Measurements from ENCODE around the gene C4B. TPM values are rescaled to one million over a fixed set of nuclear protein-coding genes. Genes with fewer than 3 reads are reported as not detected.

The C4B gene
- total and polyA plus RNA-seq, 9 of the 15 experiments (the other 6 are each of a cell fraction or from before 2014, with no cell fraction given) = 0.32 to 8.8 (median 5.4) TPM

DNA sequence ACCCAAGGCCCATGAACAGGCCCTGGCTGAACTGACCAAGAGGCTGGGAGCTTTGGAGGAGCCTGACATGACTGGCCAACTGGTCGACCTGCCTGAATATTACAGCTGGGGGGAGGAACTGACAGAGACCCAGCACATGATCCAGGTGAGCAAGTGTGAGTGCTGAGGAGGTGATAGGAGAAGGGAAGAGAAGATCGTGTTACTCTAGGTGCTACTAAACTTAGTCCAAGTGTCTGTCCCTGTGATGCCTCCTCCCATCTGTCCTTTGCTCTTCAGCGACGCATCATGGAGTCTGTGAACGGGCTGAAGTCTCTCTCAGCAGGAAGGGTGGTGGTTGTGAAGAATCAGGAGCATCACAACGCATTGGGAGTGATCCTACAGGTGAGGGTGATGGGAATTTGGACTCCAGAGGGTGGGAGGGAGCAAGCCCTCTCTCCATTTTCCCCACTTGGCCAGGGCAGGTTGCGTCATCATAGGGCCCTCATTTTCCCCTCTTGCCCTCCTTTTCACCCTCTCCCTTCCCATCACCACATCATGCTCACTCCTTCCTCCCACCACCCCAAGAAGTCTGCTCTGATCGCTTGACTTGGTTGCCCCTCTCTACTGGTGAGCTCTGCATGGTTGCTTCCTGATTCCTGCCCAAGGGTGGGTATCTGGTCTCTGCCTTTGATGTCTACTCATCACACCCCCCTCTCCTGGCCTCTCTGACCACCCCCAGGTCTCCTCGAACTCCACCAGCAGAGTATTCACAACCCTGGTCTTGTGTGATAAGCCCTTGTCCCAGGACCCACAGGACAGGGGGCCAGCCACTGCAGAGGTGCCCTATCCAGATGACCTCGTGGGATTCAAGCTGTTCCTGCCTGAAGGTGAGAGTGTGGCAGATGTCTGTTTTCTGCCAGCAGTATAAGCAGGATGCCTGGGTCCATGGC, 47.3 kb upstream of the C4B start:
- ChIA-PET POLR2A (interaction anchor here (0.6 to 5.8 kb wide), 4 partner anchors 9 to 216 kb away, joined by 3 to 74 read pairs (median 6); partner anchors contain the start of genes NELFE and SKIC2), CTCF (ENCODE audit: low intra/inter-chr PET ratio) (no interaction called here)
- Histone ChIP-seq H3K9me3 (replicated peaks; ENCODE audit: control insufficient read depth, insufficient read depth, low read depth, low read length) (no peaks in the 10 kb centered on the region), H3K36me3 (ENCODE audit: control insufficient read depth, insufficient read depth, low read length) (peaks cover 89% of the 10 kb centered on the region), H3K4me3 (no peak overlapping the region), H3K9ac (ENCODE audit: insufficient read depth in 1 of 2, low read depth in 2 of 2, low read length in 2 of 2) (peak overlapping the region in 1 of 2 experiments; percentile 24; a peak in 2 of 4 replicates), H3K9me1 (ENCODE audit: control insufficient read depth, insufficient read depth, low read length) (no peaks in the 10 kb centered on the region), H3K4me2 (ENCODE audit: insufficient read depth, low read length) (no peak overlapping the region), H3K27ac (ENCODE audit: extremely low read depth, low read depth, low read length) (no peak overlapping the region; the same call in 2 of the 3 replicates), H3K79me2 (ENCODE audit: control insufficient read depth, insufficient read depth, low read length) (peaks cover 23% of the 10 kb centered on the region), H3K27me3 (ENCODE audit: control insufficient read depth in 2 of 2, insufficient read depth in 2 of 2, low read length in 2 of 2) (no peaks in the 10 kb centered on the region), H3K4me1 (replicated peaks in 1 of 2; ENCODE audit: control insufficient read depth in 2 of 2, insufficient read depth in 2 of 2, low read length in 2 of 2) (peaks cover 37 to 44% of the 10 kb centered on the region in 2 experiments; a peak in 4 of 5 replicates), H2AFZ (ENCODE audit: low read depth, low read length) (no peak overlapping the region), H4K20me1 (replicated peaks; ENCODE audit: control insufficient read depth, insufficient read depth, low read length) (no peaks in the 10 kb centered on the region)
- intact Hi-C loops (cut with micrococcal nuclease) (no loop called here), in situ Hi-C loops (cut with MboI) (no loop called here)
- no TSS peak for BruUV-seq (replicated peaks)
- peak; percentile 54 for FAIRE-seq
- WGBS (ENCODE audit: insufficient coverage, low coverage, missing lambda C conversion rate) = 63% methylated on average over 10 of the region's 10 CpGs
- no peak for DNase-seq (ENCODE audit: extremely low read depth in 1 of 4, low spot score in 3 of 4)
- peak; percentile 23; the same call in 1 of the 2 replicates for TF ChIP-seq CBFA2T3 (IDR thresholded peaks at IDR 0.05)
- TF ChIP-seq CEBPG (CRISPR knock-in tag; IDR thresholded peaks at IDR 0.05) = 0 out of 2 replicates have a peak, but pooled peaks have one; percentile 21
- no peak for TF ChIP-seq CEBPG (tag; conservative IDR thresholded peaks at IDR 0.05 in 1 of 2, IDR thresholded peaks at IDR 0.05 in 1 of 2)
- peak; percentile 80 for TF ChIP-seq CEBPB (tag; IDR thresholded peaks at IDR 0.05)
- no peak for TF ChIP-seq DPF2 (IDR thresholded peaks at IDR 0.05)
- no peak for ATAC-seq

Measured in K562 (cell line).